Caki2 (cell line): Measurements from ENCODE around the gene CCL23. TPM values are rescaled to one million over a fixed set of nuclear protein-coding genes. Genes with fewer than 3 reads are reported as not detected.
"Not testable (repeated sequence)": the region's sequence is repeated elsewhere in the genome, so short reads cannot be mapped to it uniquely, and the experiment has no call there.

Experiments used
- DNase-seq: peaks from one replicate; pipeline ENCODE4 v3.0.0-alpha.2; 2015; ENCODE audit warnings: low read depth
- in situ Hi-C: cut with HindIII; loops from 2 replicates; pipeline ENCODE4 v1.10.0; 2016; ENCODE audit warnings: low sequenced_read_pairs, low pct_unique_long_range_greater_than_20kb, mixed read lengths
- total RNA-seq: library from RNA; depleted of rRNA; stranded (reverse); fragments of >200 nt; shearing (Covaris generic); gene quantifications from 2 replicates; pipeline ENCODE4 v1.2.3, GENCODE V29; 2014; ENCODE audit warnings: low replicate concordance; rRNA removed

CCL23 gene
- not detected in 2 replicates for total RNA-seq

- in situ Hi-C loops, result no loop called here
- no peak for DNase-seq
Observed at GRCh38 chr17:36017799-36018198, at the start of gene CCL23. TSS of gene CCL23 (minus strand) at chr17:36017972. CDS start at chr17:36017897, 75 bp downstream.

GRCh38 chr17:36066365-36066985, 48.7 kb upstream of the CCL23 start:
- in situ Hi-C loops, result no loop called here
- DNase-seq, result no peak

- in situ Hi-C loops, result no loop called here
- no peak for DNase-seq
Observed at GRCh38 chr17:36063786-36064541, 46.2 kb upstream of the CCL23 start, which contains the start of gene CCL18. TSS of gene CCL18 (plus strand) at chr17:36064272. CDS start at chr17:36064343, 71 bp downstream.

- in situ Hi-C loops, result no loop called here
- DNase-seq, result no peak
Observed at GRCh38 chr17:36060816-36061215, 43.0 kb upstream of the CCL23 start.

GRCh38 chr17:36059406-36059805, 41.6 kb upstream of the CCL23 start:
- in situ Hi-C loops, result no loop called here
- DNase-seq, result no peak

- DNase-seq, result no peak
- in situ Hi-C loops, result no loop called here
Observed at GRCh38 chr17:36057911-36058310, 40.1 kb upstream of the CCL23 start.

GRCh38 chr17:36055921-36056520, 38.2 kb upstream of the CCL23 start:
- DNase-seq, result no peak
- in situ Hi-C loops, result no loop called here

GRCh38 chr17:36055171-36055570, 37.4 kb upstream of the CCL23 start:
- in situ Hi-C loops, result no loop called here

GRCh38 chr17:36049643-36050042, 31.9 kb upstream of the CCL23 start:
- DNase-seq, result no peak
- in situ Hi-C loops, result no loop called here

More at GRCh38 chr17:36055171-36055570, 37.4 kb upstream of the CCL23 start:
- no peak for DNase-seq

GRCh38 chr17:36048066-36048465, 30.3 kb upstream of the CCL23 start:
- in situ Hi-C loops, result no loop called here
- no peak for DNase-seq

- in situ Hi-C loops, result no loop called here
- no peak for DNase-seq
Observed at GRCh38 chr17:36036235-36036634, 18.5 kb upstream of the CCL23 start.

- DNase-seq, result no peak
Observed at GRCh38 chr17:36034127-36034526, 16.4 kb upstream of the CCL23 start.

GRCh38 chr17:36030956-36031355, 13.2 kb upstream of the CCL23 start:
- in situ Hi-C loops, result no loop called here
- DNase-seq, result no peak

More at GRCh38 chr17:36034127-36034526, 16.4 kb upstream of the CCL23 start:
- in situ Hi-C loops, result no loop called here

- no peak for DNase-seq
- in situ Hi-C loops, result no loop called here
Observed at GRCh38 chr17:36027761-36028160, 10.0 kb upstream of the CCL23 start.

- in situ Hi-C loops, result no loop called here
- DNase-seq, result no peak
Observed at GRCh38 chr17:36024106-36024869, 6.5 kb upstream of the CCL23 start.

GRCh38 chr17:36019423-36019822, 1.7 kb upstream of the CCL23 start:
- in situ Hi-C loops, result no loop called here
- DNase-seq, result no peak

GRCh38 chr17:36016555-36016954, 1.2 kb downstream of the CCL23 start:
- no peak for DNase-seq
- in situ Hi-C loops, result no loop called here

GRCh38 chr17:36015895-36016294, 1.9 kb downstream of the CCL23 start:
- in situ Hi-C loops, DNase-seq: not testable (repeated sequence)
